ENCODE data around the gene MRPL49. TPM values are rescaled to one million over a fixed set of nuclear protein-coding genes. Genes with fewer than 3 reads are reported as not detected.

MRPL49 gene
- total and polyA plus RNA-seq, 2 of the 13 experiments (the other 11 are each of a cell fraction or from before 2014, with no cell fraction given) = 39.2 to 53.3 TPM

- peak; percentile 41 for TF ChIP-seq TFE3 (CRISPR knock-in tag; IDR thresholded peaks at IDR 0.05)
- TF ChIP-seq ZFYVE20 (CRISPR knock-in tag; IDR thresholded peaks at IDR 0.05; ENCODE audit: borderline replicate concordance, low read depth) = no peak
- TF ChIP-seq ZNF883 (CRISPR knock-in tag; IDR thresholded peaks at IDR 0.05; ENCODE audit: not compliant biosample characterization) = no peak
- no peak for TF ChIP-seq TBX3 (IDR thresholded peaks at IDR 0.05; ENCODE audit: borderline replicate concordance)
- TF ChIP-seq FOXA1 (IDR thresholded peaks at IDR 0.05) = peak; percentile 67
- peak; percentile 37 for TF ChIP-seq FOXA1 (CRISPR knock-in tag; IDR thresholded peaks at IDR 0.05)
- no peak for TF ChIP-seq CHCHD3 (CRISPR knock-in tag; IDR thresholded peaks at IDR 0.05)
- no peak for TF ChIP-seq ZNF232 (CRISPR knock-in tag; IDR thresholded peaks at IDR 0.05; ENCODE audit: borderline replicate concordance)
- TF ChIP-seq ZBTB26 (CRISPR knock-in tag; IDR thresholded peaks at IDR 0.05; ENCODE audit: borderline replicate concordance) = 0 out of 2 replicates have a peak, but pooled peaks have one; percentile 32
- TF ChIP-seq, protein P1, sequence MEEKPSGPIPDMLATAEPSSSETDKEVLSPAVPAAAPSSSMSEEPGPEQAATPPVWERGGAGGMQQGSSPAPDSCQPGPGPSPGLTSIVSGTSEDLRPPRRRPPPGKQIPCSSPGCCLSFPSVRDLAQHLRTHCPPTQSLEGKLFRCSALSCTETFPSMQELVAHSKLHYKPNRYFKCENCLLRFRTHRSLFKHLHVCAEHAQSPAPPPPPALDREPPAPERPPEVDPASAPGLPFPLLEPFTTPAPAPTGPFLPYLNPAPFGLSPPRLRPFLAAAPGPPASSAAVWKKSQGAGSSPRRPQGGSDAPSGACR (CRISPR knock-in tag; IDR thresholded peaks at IDR 0.05) = no peak; the same call in 1 of the 2 replicates
- TF ChIP-seq FOXP1 (IDR thresholded peaks at IDR 0.05) = peak; percentile 76
- peak; percentile 88 for TF ChIP-seq FOXP1 (CRISPR knock-in tag; IDR thresholded peaks at IDR 0.05)
- TF ChIP-seq, protein P2, sequence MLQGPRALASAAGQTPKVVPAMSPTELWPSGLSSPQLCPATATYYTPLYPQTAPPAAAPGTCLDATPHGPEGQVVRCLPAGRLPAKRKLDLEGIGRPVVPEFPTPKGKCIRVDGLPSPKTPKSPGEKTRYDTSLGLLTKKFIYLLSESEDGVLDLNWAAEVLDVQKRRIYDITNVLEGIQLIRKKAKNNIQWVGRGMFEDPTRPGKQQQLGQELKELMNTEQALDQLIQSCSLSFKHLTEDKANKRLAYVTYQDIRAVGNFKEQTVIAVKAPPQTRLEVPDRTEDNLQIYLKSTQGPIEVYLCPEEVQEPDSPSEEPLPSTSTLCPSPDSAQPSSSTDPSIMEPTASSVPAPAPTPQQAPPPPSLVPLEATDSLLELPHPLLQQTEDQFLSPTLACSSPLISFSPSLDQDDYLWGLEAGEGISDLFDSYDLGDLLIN (CRISPR knock-in tag; IDR thresholded peaks at IDR 0.05; ENCODE audit: borderline replicate concordance) = no peak
- TF ChIP-seq GPN1 (CRISPR knock-in tag; IDR thresholded peaks at IDR 0.05; ENCODE audit: borderline replicate concordance) = no peak
- TF ChIP-seq SMAD3 (CRISPR knock-in tag; IDR thresholded peaks at IDR 0.05) = peak; percentile 70
- no peak; the same call in 1 of the 2 replicates for TF ChIP-seq KDM5B (CRISPR knock-in tag; IDR thresholded peaks at IDR 0.05; ENCODE audit: borderline replicate concordance)
- no peak for TF ChIP-seq KDM4B (CRISPR knock-in tag; IDR thresholded peaks at IDR 0.05)
- TF ChIP-seq ZBTB20 (CRISPR knock-in tag; IDR thresholded peaks at IDR 0.05; ENCODE audit: borderline replicate concordance, low read depth) = peak; percentile 92
- TF ChIP-seq HMGXB3 (CRISPR knock-in tag; IDR thresholded peaks at IDR 0.05; ENCODE audit: borderline replicate concordance) = peak; percentile 75
- no peak for TF ChIP-seq ZNF260 (CRISPR knock-in tag; IDR thresholded peaks at IDR 0.05; ENCODE audit: borderline replicate concordance, low read depth)
Measured at GRCh38 chr11:65165410-65166317, 43.5 kb downstream of the MRPL49 start (continued).

Measured in HepG2 (cell line).